Pancreas (tissue), 10 donors: Measurements from ENCODE around the gene LEKR1. TPM values are rescaled to one million over a fixed set of nuclear protein-coding genes. Genes with fewer than 3 reads are reported as not detected.
A peak's percentile ranks its signal among the peaks of the same experiment; 100 is the strongest.

ENCODE experiments used
- ATAC-seq, 4 donors: fragments of 200-7000 bp; cut with Tn5 transposase; one replicate each; pipeline versions ENCODE4 v1.8.0 to v1.9.1; 2020; ENCODE audit warnings: mild to moderate bottlenecking in 4 of 4, moderate library complexity in 4 of 4
- DNase-seq, 6 donors: peaks; one replicate each; pipeline ENCODE4 v3.0.0-alpha.2; 2020
- FAIRE-seq: peaks from 2 replicates; lab custom pipeline; 2012; peaks lifted over from hg19 to GRCh38; lab: Jason Lieb, UNC
- H3K27ac ChIP-seq, 4 donors: fragments of 200-600 bp; sonication (generic); 1 replicate in 3 of 4; 2 replicates in 1 of 4; pipeline versions ENCODE4 v1.5.0 to v1.8.0; 2020
- H3K27me3 ChIP-seq, 4 donors: fragments of 200-600 bp; one replicate each; pipeline ENCODE4 v1.8.0; 2021
- H3K36me3 ChIP-seq, 3 donors: fragments of 200-600 bp; sonication (generic) in 1 of 3; one replicate each; pipeline versions ENCODE4 v1.5.0 to v1.8.0; 2020 to 2021
- H3K4me1 ChIP-seq, 3 donors: fragments of 200-600 bp; one replicate each; pipeline ENCODE4 v1.8.0; 2021
- H3K4me3 ChIP-seq, 4 donors: fragments of 200-600 bp; sonication (generic) in 2 of 4; one replicate each; pipeline versions ENCODE4 v1.5.0 to v1.8.0; 2020 to 2021
- H3K9me3 ChIP-seq, 4 donors: fragments of 200-600 bp; one replicate each; pipeline ENCODE4 v1.8.0; 2021
- CTCF ChIP-seq, 4 donors: fragments of 200-600 bp; sonication (generic) in 3 of 4; IDR thresholded peaks; one replicate each; pipeline versions ENCODE4 v1.5.0 to v1.8.0; 2021; ENCODE audit warnings: antibody characterized with exemption in 4 of 4
- WGBS, 2 donors: extraction: QIAGEN DNeasy Blood & Tissue Kit; methylation state at CpG; one replicate each; pipeline ENCODE4 v1.1.7; 2013; 5-methylcytosine and 5-hydroxymethylcytosine counted together
- intact Hi-C, 3 donors: fragments of 100-400 bp; cut with DNase I; formaldehyde crosslinking; loops; one replicate each; pipeline versions ENCODE4 v1.11.1 to v1.14.2; 2022
- polyA plus RNA-seq, 2 donors: library from polyadenylated mRNA; stranded (reverse); fragments of 200-250 nt; gene quantifications; one replicate each; pipeline ENCODE4 v1.2.3, GENCODE V29; 2013
- total RNA-seq, 6 donors: library from RNA; stranded (reverse); fragmentation: NEBNext Ultra II Directional in 4 of 6; extraction: Animal tissue kit (Norgen Biotek cat#: 25700) in 4 of 6; gene quantifications; one replicate each; pipeline versions ENCODE4 v1.2.1 to v1.2.4, GENCODE V29; 2021 to 2023
- donor health status: healthy with polysubstance abuse.
- donor health status: DM: no; HTN: no; CAD: no; lungs with moderate emphysema.
- donor health status: DM: no; HTN: no; CAD: no.
- donor health status: control.
- donor health status: control.
- donor health status: Bipolar disorder and iron deficiency.
- donor health status: DM: yes; HTN: yes; CAD: no.
- donor health status: DM: no; HTN: no; CAD: no.
- donor health status: DM: no; HTN: no; CAD: no.
- donor health status: DM: yes; HTN: yes; CAD: no.

LEKR1 gene
- total and polyA plus RNA-seq, 8 donors = 0.88 to 2.8 (median 2.0) TPM

- FAIRE-seq (no peak), DNase-seq (no peak), ATAC-seq (no peak)
- Histone ChIP-seq H3K4me1 (peaks cover 0 to 7% (median 3%) of the 10 kb centered on the region in 3 donors), H3K27ac (no peak overlapping the region), H3K27me3 (no peaks in the 10 kb centered on the region), H3K4me3 (no peak overlapping the region), H3K36me3 (no peaks in the 10 kb centered on the region), H3K9me3 (no peaks in the 10 kb centered on the region)
- intact Hi-C loops = no loop called here
- no peak for TF ChIP-seq CTCF (IDR thresholded peaks at IDR 0.05)
- 97 to 99% methylated on average over 3 of the region's 3 CpGs for WGBS, 2 donors
These were observed 154.9 kb downstream of the LEKR1 start for GRCh38 chr3:156981005-156981404.

DNA sequence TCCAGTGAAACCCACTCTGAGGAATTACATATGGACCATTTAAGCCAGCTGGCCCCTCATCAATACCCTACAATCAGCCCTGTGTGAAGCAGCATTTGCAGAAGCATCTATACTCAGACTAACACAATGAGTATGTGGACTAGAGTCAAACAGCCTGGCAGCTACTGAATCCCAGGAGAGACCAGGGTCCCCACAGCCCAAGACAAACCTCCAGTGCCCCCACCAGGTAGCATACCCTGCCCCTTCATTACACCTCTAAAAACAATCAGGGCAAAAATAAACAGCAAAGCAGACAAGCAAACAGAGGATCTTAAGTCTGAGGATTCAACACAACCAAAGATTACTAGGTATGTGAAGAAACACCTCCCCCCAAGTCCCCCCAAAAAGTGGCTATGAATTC lies 157.4 kb downstream of the LEKR1 start:
- Histone ChIP-seq H3K9me3 (no peaks in the 10 kb centered on the region), H3K4me1 (peaks cover 0 to 7% (median 3%) of the 10 kb centered on the region in 3 donors), H3K4me3 (no peak overlapping the region), H3K27me3 (no peaks in the 10 kb centered on the region), H3K27ac (no peak overlapping the region), H3K36me3 (no peaks in the 10 kb centered on the region)
- DNase-seq (no peak), ATAC-seq (no peak), FAIRE-seq (no peak)
- TF ChIP-seq CTCF (IDR thresholded peaks at IDR 0.05) = no peak
- intact Hi-C loops = no loop called here

DNA sequence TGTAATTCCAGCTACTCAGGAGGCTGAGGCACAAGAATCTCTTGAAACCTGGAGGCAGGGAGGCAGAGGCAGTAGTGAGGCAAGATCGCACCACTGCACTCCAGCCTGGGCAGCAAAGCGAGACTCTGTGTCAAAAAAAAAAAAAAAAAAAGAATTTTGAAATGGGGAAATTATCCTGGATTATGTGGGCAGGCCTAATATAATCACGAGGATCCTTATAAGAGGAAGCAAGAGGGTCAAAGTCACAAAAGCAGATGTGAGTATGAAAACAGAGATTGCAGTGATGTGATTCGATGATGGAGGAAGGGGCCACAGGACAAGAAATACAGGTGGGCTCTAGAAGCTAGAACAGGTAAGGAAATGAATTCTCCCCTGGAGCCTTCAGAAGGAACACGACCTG lies 159.6 kb downstream of the LEKR1 start:
- intact Hi-C loops = no loop called here
- ATAC-seq = peak in 2 of 4 donors; percentile 15 to 20

DNA sequence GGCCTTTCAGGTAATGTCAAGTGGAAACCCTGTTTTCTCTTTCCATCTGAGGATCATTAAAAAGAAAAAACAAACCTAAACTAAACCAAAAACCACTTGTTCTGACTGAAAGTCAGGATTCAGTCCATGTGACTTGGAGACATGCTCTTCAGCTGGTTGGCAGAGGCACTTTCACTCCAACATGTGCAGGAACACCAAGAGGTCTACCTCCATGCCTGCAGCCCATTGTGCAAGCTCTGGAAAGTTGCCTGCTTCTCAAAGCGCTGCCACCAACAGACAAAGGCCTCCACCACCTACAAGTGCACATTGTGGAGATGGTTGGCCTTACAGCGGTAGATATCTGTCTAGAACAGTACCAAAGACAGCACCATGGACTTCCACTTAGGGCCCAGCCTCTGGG lies 161.8 kb downstream of the LEKR1 start:
- TF ChIP-seq CTCF (IDR thresholded peaks at IDR 0.05) = no peak
- Histone ChIP-seq H3K4me3 (no peak overlapping the region), H3K27ac (no peak overlapping the region), H3K27me3 (no peaks in the 10 kb centered on the region), H3K36me3 (no peaks in the 10 kb centered on the region), H3K4me1 (no peaks in the 10 kb centered on the region), H3K9me3 (no peaks in the 10 kb centered on the region)
- intact Hi-C loops = no loop called here
- ATAC-seq (no peak), DNase-seq (no peak), FAIRE-seq (no peak)
- whole genome bisulfite sequencing, 2 donors = 94 to 100% methylated on average over 2 of the region's 2 CpGs

More for the DNA sequence above, 159.6 kb downstream of the LEKR1 start:
- H3K27me3 ChIP-seq = no peaks in the 10 kb centered on the region
- FAIRE-seq (no peak), DNase-seq (no peak)
- H3K27ac ChIP-seq = no peak overlapping the region
- no peaks in the 10 kb centered on the region for H3K36me3 ChIP-seq
- H3K9me3 ChIP-seq = no peaks in the 10 kb centered on the region
- H3K4me1 ChIP-seq = no peaks in the 10 kb centered on the region
- 86 to 91% methylated on average over 5 of the region's 5 CpGs for WGBS, 2 donors
- no peak for TF ChIP-seq CTCF (IDR thresholded peaks at IDR 0.05)
- no peak overlapping the region for H3K4me3 ChIP-seq

DNA sequence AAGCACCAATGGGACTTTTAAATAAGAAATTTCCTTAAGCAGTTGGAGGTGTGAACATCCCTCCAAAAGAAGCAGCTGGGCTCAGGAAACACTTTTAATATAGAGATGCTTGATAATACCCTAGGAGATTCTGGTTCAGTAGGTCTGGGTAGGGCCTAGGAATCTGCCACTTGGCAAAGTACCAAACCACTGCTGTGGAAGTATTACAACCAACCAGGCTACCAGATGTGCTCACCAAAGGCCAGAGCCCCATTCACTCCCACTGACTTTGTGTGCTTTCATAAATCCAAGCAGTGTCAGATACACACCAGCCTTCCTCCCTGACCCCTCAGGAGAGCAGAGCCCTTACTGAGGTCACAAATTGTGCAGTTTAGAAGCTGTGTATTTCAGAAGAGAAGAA lies 171.2 kb downstream of the LEKR1 start:
- no peak for TF ChIP-seq CTCF (IDR thresholded peaks at IDR 0.05)
- intact Hi-C loops = no loop called here
- ATAC-seq (no peak), FAIRE-seq (no peak), DNase-seq (no peak)
- no peak overlapping the region for H3K27ac ChIP-seq
- H3K27me3 ChIP-seq = no peaks in the 10 kb centered on the region
- no peaks in the 10 kb centered on the region for H3K4me1 ChIP-seq
- no peak overlapping the region for H3K4me3 ChIP-seq
- no peaks in the 10 kb centered on the region for H3K36me3 ChIP-seq
- no peaks in the 10 kb centered on the region for H3K9me3 ChIP-seq
